KBM-7 (cell line): Measurements from ENCODE around the gene LOXL3.

ENCODE experiments used
- DNase-seq: peaks from one replicate; pipeline ENCODE4 v3.0.0-alpha.2; 2015
- in situ Hi-C: fragments of 300-500 bp; cut with MboI; formaldehyde crosslinking; loops from 2 replicates; pipeline ENCODE4 v1.14.3; 2020; ENCODE audit warnings: low sequenced_read_pairs, low pct_unique_long_range_greater_than_20kb, mixed read lengths

Gene LOXL3

DNA sequence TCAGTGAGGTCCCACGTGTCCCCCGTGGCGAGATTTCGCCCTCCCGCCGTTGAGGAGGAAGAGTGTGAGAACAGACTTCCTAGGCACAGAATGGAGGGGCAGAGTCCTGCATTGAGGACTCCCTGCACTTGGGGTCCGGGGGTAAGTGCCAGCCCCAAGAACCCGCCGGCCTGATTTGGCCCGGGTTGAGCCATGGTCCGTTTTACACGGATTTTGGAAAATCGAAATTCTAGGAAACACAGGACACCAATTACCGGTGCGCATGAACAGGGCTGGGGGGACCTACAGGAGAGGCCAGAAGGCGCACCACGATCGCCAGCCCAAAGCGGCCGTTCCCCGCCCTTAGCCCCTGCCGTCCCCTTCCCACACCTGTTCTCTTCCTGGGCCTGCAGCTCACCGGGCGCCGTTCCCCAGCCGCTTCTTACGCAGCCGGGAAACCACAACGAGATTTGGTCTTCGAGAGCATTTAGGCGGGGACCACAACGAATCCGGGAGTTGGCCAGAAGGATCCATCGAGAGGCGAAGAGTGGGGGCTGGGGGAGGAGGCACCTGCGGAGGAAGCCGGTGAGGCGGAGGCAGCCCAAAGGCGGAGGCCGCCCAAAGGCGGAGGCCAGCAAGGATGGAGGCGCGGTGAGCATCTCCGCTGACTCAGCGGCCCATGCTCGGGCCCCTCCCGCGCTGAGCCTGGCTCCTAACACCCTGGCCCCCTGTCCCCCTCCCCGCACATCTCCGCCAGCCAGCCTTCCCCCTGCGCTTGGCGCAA lies 40.0 kb downstream of the LOXL3 start:
- in situ Hi-C loops: no loop called here
- no peak for DNase-seq

- in situ Hi-C loops: no loop called here
- DNase-seq: no peak
Observed at GRCh38 chr2:74512744-74513604, 40.8 kb downstream of the LOXL3 start.

DNA sequence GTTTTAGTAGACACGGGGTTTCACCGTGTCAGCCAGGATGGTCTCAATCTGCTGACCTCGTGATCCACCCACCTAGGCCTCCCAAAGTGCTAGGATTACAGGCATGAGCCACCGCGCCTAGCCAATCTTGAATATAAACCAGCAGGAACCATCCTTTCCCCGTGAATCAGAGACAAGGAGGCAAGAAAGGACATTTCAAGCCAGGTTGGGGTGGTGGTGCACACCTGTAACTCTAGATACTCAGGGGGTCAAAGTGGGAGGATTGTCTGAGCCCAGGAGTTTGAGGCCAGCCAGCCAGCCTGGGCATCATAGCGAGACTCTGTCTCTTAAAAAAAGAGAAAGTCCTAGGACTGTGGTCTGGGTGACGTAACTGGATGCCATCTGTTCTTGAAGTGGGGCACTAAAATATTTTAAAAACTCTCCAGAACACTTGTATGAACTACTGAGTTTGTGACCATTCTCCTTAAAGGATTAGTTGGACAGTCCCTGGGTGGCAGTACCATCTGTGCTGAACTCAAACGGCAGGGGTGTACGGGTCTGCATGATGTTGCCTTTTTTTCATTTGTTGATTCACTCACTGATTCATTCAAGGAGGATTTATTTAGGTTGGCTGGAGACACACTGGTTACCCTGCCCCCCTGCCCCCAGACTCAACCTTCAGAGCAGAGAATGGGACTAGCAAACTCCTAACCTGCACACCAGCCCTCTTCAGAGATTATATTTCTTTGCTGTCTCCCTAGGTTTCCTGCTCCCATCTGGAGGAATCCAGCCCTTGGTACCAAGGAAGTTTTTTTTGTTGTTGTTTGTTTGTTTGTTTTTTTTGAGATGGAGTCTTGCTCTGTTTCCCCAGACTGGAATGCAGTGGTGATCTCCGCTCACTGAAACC lies 42.4 kb downstream of the LOXL3 start:
- in situ Hi-C loops: no loop called here
- DNase-seq: no peak

DNA sequence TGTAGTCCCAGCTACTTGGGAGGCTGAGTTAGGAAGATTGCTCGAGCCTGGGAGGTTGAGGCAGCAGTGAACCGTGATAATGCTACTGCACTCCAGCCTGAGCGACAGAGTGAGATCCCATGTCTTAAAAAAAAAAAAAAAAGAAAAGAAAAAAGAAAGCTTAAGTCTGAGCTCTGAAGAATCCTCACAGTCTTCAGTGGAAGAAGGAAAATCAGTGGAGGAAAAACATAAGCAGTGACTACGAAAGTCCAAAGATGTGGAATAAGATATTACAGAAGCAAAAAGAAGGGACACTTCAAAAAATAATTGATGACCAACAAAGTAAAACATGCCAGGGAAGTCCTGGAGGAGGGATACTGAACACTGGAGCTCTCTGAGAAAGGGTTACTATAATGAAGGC lies 43.5 kb downstream of the LOXL3 start:
- in situ Hi-C loops: no loop called here
- no peak for DNase-seq

- no peak for DNase-seq
- in situ Hi-C loops: no loop called here
Observed at GRCh38 chr2:74507926-74508520, 45.7 kb downstream of the LOXL3 start.

GRCh38 chr2:74507145-74507925 lies 46.4 kb downstream of the LOXL3 start, which contains the start of gene PCGF1:
PCGF1 (minus strand) TSS chr2:74507695; CDS start chr2:74507668, 27 bp downstream.
- peak; percentile 97 for DNase-seq

DNA sequence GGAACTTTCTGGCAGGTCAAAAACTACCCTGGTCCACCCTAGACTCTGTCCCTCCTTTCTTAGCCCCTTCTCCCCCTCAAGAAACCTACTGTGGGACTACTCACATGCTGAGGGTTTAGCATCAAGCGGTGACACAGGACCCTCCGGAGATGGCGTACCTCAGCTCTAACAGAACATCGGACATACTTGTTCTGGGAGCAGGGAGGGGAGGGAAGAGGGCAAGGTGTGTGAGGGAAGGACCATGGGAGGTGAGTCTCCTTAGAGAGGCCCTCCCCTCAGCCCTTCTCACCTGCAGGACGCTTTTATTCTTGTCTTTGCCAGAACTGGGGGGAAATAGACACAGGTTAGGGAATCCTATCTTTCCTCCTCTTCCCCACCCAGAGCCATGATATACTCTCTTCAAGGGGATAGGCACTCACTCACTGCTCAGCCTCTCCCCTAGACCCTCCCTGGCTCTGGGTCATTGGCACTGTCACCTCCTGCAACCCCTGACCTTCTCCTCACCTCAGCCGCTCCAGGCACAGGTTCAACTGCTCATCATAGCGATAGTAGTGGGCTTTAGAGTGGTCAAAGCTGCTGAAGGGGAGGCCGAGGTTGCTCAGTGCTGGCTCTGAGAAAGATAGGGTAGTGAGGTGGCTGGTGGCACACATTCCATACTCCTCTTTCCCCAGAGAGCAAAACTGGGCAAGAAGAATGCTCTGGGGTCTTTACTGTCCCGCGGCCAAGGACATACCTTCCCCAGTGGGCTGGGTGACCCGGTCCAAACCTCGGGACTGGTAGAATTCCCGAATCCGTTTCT lies 48.1 kb downstream of the LOXL3 start:
- in situ Hi-C loops: no loop called here
- DNase-seq: no peak

More at GRCh38 chr2:74507145-74507925, 46.4 kb downstream of the LOXL3 start, which contains the start of gene PCGF1:
- in situ Hi-C loops: no loop called here

DNA sequence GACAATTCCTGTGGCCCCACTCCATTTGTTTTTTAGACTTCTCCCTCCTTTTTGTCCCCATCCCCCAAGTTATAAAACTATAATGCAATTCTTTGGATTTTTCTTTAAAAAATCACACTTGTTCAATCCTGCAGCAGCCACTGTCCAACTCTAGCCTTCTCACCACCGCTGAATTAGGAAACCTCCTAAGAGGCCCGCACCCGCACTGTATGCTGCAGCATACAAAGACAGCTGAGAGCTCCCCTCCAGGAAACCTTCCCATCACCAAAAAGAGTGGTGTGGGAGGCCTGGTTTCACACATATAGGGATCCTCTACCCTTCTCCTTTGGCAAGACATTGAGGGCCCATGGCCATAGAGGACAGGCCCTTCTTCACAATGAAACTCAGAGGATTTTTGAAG lies 49.2 kb downstream of the LOXL3 start:
- in situ Hi-C loops: no loop called here

GRCh38 chr2:74503506-74504475 lies 50.0 kb downstream of the LOXL3 start:
- in situ Hi-C loops: no loop called here

More for the DNA sequence above, 49.2 kb downstream of the LOXL3 start:
- DNase-seq: no peak

GRCh38 chr2:74502720-74503505 lies 50.8 kb downstream of the LOXL3 start:
- DNase-seq: no peak
- in situ Hi-C loops: no loop called here

More at GRCh38 chr2:74503506-74504475, 50.0 kb downstream of the LOXL3 start:
- DNase-seq: no peak

DNA sequence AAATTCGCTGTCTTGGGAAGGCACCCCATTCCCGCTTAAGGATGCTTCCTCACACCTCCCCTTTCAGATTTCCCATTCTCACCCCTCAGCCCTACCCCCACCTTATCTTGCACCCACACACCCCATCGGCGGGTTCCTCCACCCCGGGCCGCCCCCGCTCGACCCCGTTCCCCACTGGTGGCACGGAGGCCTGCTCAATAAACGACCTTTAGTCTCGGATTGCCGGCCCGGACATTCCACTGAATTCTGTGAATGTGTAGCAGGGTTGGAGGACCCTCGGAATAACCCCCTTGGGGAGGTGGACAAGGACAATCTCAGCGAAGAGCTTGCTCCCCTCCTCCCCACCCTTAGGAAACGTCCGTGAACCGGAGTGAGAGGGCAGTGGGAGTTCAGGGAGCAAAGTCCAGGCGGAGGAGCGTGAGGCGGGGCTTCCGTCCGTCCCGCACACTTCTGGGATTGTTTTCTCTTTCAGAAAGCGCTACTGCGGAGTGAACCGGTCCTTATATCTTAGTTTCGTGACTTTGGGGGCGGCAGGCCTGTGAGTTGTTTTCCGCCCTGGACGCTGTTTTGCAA lies 51.5 kb downstream of the LOXL3 start:
- no peak for DNase-seq
- in situ Hi-C loops: no loop called here

DNA sequence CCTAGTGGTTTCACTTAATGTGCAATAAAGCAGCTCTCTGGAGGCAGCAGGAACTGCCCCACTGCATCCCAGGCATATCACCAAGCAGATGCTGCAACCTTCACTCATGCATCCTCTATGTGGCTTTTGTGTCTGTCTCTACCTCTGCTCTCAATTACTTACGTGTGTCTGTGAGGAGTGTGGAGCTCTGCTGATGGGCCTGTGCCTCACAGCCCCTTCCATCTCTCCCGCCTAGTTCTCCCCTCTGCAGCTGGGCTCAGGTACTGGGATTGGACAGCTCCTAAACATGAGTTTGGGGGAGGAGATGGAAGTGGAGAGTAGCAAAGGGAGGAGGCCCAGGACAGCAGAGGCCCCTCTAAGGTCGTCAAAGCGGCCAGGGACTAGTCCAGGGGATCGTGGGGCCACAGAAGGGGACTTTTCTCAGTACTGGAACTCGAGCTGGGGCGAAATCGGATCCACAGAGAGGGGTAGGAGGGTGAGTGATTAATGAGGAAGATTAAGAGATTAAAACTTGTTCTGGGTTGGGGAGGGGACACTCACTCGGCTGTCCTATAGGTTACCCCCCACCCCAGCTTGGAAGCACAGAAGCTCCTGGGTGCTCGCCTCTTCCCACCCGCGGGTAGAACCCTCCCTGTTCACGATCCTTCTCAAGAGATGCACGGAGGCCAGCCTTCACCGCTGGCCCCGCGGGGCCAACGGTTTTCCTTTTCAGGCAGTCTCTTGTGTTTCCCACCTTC lies 52.2 kb downstream of the LOXL3 start:
- DNase-seq: no peak
- in situ Hi-C loops: no loop called here

GRCh38 chr2:74500578-74500946 lies 53.2 kb downstream of the LOXL3 start:
- in situ Hi-C loops: no loop called here
- DNase-seq: no peak

DNA sequence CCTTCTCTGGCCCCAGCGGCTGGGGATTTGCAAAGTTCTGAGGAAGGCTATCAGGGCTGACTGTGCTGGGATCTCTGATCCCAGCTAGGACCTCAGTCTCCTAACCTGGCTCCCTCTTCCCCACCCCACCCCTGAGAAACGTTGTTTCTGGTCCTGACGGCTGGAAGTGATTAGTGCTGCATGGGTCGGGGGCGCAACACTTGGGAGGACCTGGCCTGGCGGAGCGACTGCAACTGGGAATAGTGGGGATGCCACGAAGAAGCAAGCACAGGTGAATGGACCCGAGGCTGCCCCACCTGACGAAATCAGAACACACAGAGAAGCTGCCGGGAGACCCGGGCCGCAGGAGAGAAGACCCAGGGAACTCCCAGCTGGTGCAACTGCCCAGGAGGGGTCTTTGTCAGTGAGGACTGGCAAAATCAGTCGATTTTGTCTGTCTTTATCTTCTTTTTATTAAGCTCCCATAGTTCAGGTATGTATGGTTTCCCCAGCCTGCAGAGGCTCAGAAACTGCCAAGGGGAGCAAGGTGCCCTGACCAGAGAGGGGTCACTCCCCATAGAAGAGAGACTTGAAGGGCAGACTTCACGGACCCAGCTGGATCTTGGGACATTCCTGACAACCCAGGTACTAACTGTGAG lies 53.7 kb downstream of the LOXL3 start:
- in situ Hi-C loops: no loop called here
- no peak for DNase-seq
